ENCODE measurements around the gene TMEM165. TPM values are rescaled to one million over a fixed set of nuclear protein-coding genes. Genes with fewer than 3 reads are reported as not detected.

The TMEM165 gene
- total RNA-seq, 1 donor from 2014 or later, result 131 TPM

GRCh38 chr4:55442541-55442940 lies 46.8 kb downstream of the TMEM165 start:
- DNase-seq (ENCODE audit: low spot score), result no peak
- no peak for ATAC-seq
- intact Hi-C loops (cut with DNase I), result no loop called here

- DNase-seq (ENCODE audit: low spot score), result no peak
- intact Hi-C loops (cut with DNase I), result no loop called here
- ATAC-seq, result no peak
Observed at GRCh38 chr4:55444827-55445226, 49.1 kb downstream of the TMEM165 start.

GRCh38 chr4:55445921-55446577 lies 50.3 kb downstream of the TMEM165 start:
- DNase-seq (ENCODE audit: low spot score), result no peak
- ATAC-seq, result no peak
- intact Hi-C loops (cut with DNase I), result no loop called here

- no peak for DNase-seq (ENCODE audit: low spot score)
- intact Hi-C loops (cut with DNase I), result no loop called here
- no peak for ATAC-seq
Observed at GRCh38 chr4:55446578-55446922, 50.8 kb downstream of the TMEM165 start.

- DNase-seq (ENCODE audit: low spot score) (no peak), ATAC-seq (no peak)
- intact Hi-C loops (cut with DNase I), result no loop called here
Observed at GRCh38 chr4:55447108-55447708, 51.5 kb downstream of the TMEM165 start.

GRCh38 chr4:55447831-55448230 lies 52.1 kb downstream of the TMEM165 start:
- no peak for ATAC-seq
- DNase-seq (ENCODE audit: low spot score), result no peak
- intact Hi-C loops (cut with DNase I), result no loop called here

GRCh38 chr4:55450566-55450965 lies 54.8 kb downstream of the TMEM165 start:
- DNase-seq (ENCODE audit: low spot score), result no peak
- intact Hi-C loops (cut with DNase I), result no loop called here
- ATAC-seq, result no peak

GRCh38 chr4:55458164-55458563 lies 62.4 kb downstream of the TMEM165 start:
- intact Hi-C loops (cut with DNase I), result no loop called here
- no peak for ATAC-seq
- no peak for DNase-seq (ENCODE audit: low spot score)

GRCh38 chr4:55458611-55459010 lies 62.9 kb downstream of the TMEM165 start:
- ATAC-seq (no peak), DNase-seq (ENCODE audit: low spot score) (no peak)
- intact Hi-C loops (cut with DNase I), result no loop called here

- intact Hi-C loops (cut with DNase I), result no loop called here
- no peak for DNase-seq (ENCODE audit: low spot score)
- ATAC-seq, result no peak
Observed at GRCh38 chr4:55466001-55466400, 70.2 kb downstream of the TMEM165 start.

- ATAC-seq (no peak), DNase-seq (ENCODE audit: low spot score) (no peak)
- intact Hi-C loops (cut with DNase I), result no loop called here
Observed at GRCh38 chr4:55468724-55469123, 73.0 kb downstream of the TMEM165 start.

GRCh38 chr4:55469979-55470378 lies 74.2 kb downstream of the TMEM165 start:
- intact Hi-C loops (cut with DNase I), result no loop called here
- DNase-seq (ENCODE audit: low spot score), result no peak
- ATAC-seq, result no peak

Other genes starting within 250 kb of the TMEM165 start
- gene SRD5A3, start 49.7 kb upstream of the TMEM165 start, total RNA-seq, result 14.6 TPM
- 31.1 TPM for gene CLOCK, start 151.0 kb downstream of the TMEM165 start, total RNA-seq
- gene PDCL2, start 196.3 kb downstream of the TMEM165 start, total RNA-seq, result not detected
- not detected for gene NMU, start 240.3 kb downstream of the TMEM165 start, total RNA-seq